Stimulated activated CD4-positive, alpha-beta T cell treated with anti-CD3 and anti-CD28 coated beads, Interleukin-15, amount 100 ng/mL, for 1 hour (primary cell): ENCODE measurements around the gene TCF7L2.

Source experiments
- DNase-seq, 2 donors: peaks; one replicate each; pipeline ENCODE4 v3.0.0-alpha.2; 2020; ENCODE audit warnings: low read depth in 1 of 2, low spot score in 1 of 2

TCF7L2 gene

DNA sequence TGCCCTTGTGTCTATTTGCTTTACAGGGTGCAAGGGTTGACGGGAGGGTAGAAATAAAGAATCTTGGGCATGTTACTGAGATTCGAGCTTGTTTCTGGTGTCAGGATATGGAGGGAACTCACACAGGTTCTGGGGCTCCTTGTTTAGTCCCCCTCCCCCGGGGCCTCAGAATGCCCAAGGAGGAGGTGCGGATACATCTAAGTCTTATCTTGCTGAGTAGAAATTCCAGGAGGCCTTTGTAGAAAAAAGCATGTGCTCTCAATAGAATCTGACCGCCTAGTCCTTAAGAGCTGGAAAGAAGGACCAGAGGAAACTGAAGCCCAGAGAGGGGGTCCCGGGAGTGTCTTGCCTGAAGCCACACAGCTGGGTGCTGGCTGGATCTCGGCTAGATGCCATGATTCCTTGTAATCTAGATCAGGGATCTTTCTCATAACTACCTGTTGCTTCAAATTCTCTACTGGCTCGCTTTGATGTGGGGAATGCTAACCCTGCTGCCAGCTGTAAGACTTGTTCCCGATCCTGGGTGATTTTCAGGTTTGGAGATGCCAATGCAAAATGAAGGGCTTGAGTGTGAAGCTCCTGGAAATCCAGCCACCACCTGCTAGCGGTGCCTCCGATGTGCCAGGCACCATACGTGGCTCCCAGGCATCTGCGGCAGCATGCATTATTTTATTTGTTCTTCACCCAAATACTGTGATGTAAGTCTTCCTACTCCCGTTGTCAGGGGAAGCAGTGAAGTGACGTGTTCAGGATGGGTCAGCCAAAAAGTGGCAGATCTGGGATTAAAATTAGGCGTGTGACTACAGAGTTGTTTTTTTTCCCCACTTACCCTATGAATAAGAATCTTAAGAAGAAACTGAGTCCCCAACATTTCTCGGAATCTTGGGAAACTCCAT lies 226.0 kb downstream of the TCF7L2 start:
- DNase-seq = no peak

DNA sequence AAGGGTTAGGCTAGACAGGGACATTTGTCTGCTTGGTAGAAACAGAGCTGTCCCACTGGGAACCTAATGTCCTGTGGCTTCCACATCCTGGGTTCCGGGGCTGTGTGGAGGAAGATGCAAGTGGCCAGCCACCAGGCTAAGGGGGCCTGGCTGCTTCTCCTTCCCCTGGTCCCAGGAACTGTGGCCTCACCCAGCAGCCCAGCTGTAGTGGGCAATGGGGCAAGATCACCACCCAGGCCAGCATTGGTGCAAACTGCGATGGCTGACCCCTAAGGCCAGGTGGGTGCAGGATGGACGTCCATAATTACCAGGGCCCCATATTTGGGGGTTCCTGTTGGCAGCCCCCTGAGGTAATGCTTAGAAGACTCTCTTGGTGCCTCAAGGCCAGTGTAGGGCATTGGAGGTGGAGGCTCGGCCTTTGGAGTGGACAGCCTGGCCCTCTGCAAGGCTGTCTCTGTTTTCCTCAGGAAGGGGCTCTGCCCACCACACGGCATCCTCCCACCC lies 226.7 kb downstream of the TCF7L2 start:
- DNase-seq = no peak

DNA sequence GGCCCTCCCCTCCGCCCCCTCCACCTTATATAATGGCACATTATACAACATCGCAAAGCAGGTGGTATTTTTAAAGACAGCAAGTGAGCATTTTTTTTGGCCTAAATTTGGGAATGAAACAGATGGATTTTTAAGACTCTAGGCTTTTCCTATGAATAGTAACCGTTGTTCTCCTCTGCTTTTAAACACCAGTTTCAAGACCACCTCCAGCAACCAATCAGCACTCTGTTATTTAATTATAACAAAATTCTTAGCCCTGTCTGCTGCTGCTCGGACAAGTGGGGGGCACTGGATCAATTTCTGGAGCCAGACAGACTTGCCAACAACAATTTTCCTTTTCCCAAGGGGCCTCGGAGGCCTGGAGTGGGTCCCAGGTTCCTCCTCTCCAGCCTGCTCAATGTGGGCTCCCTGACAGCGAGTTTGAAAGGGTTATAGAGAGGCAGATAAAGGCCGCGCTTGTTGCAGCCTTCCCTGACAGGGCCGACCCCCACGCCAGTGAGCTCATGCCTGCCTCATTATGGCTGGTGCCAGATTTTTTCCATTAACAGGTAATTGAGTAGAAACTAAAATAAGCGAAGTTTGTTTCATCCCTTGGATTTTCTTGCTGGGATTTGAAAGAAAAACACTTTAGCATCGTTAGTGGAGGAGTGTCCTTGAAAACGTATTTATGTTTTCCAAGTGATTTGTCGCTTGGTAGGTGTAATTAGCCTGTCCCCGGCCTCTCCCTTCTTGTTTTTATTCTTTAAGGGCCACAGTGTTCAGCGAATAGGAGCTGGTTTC lies 227.3 kb downstream of the TCF7L2 start:
- no peak for DNase-seq

DNA sequence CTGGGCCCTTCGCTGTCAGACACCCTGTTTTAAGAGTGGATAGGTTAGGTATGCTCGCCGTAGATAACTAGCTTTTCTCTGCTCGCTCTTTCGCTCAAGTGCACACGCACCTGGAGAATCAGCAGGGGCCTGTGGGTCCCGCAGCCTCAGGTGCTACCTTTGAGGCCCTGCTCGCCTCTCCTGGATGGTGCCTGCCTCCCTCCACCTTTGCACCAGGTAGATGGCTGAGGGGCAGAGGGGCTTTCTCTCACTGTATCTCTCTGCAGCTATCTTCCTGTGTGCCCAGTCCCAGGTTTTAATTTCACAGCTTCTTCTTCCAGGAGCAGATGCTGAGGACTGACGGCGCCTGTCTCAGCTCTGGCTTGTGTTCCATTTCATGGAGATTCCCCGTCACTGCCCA lies 227.9 kb downstream of the TCF7L2 start:
- DNase-seq = no peak

DNA sequence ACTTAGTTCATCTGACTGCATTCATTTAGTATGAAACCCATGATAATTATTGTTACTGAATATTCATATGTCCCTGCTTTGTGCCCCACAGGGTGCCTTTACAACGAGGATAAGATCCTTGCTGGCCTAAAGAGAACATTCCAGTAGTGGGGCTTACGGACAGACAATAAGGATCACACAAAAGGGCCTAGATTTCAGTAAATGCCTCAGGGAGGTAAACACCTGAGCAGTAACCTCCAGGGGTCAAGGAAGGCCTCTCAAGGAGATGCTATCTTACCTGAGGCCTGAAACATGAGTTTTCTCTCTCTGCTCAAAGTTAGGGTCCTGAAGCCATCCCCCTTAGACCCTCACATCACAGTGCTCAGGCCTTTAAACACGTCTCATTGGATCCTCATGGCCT lies 228.7 kb downstream of the TCF7L2 start:
- no peak for DNase-seq

DNA sequence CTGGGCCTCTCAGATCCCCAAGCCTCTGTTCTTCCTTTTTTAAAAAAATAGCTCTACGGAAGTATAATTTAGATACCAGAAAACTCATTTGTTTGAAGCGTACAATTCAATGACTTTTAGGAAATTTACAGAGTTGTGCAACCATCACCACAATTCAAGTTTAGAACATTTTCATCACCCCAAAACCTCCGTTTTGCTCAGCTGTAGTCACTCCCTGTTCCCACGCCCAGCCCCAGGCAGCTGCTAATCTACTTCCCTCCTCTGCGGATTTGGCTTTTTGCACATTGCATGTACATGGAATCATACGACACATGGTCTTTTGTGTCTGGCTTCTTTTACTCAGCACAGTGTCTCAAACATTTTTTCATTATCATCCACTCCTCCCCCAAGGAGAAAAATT lies 229.2 kb downstream of the TCF7L2 start:
- no peak for DNase-seq

DNA sequence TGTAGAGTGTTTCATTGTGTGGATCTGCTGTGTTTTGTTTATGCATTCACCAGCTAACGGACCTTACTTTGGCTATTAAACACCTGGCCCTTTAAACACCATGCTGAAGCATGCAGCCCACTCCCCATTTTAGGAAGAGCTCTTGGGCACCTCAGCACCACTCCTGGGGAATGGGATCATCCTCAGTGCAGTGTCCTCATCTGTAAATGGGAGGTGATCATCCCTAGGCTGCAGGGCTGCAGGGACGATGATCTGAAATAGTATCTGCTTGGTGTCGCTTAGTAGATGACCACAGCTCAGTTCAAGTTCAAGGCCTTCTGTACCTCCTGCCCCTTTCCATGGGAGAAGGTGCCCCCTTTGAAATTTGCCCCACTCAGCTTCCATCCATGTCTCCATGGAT lies 229.9 kb downstream of the TCF7L2 start:
- DNase-seq = no peak

DNA sequence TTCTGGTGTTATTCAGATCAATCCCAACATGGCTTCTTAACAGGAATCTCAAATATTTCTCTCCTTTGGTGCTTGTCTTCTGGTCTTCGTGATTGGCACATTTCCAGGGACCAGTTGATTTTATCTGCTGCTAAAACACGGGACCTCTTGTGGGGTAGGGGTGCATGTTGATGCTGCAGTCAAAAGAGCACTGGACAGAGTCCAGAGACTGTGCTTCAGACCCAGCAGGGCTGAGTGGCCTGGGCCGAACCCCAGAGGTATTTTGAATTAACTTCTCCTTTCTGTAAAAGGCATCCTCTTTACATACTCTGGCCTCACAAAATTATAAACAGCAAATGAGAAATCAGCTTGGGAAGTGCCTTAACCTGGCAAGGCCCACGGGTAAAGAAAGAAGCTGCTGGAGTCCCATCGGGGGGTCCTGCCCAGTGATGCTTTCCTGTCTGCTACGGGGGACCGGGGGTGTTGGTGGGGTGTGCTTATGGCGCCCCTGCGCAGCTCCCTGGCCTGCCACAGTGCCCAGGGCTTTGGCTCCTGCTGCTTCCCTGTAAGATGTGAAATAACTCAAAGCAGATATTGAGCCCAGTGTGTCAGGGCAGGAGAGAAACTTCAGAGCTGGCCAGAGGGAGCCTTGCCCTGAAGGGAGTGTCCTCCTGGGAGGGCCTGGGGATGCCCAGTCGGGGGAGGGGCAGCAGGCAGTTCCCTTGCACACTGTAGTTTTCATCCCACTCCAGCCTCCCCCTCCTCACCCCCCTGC lies 230.5 kb downstream of the TCF7L2 start:
- DNase-seq = no peak

DNA sequence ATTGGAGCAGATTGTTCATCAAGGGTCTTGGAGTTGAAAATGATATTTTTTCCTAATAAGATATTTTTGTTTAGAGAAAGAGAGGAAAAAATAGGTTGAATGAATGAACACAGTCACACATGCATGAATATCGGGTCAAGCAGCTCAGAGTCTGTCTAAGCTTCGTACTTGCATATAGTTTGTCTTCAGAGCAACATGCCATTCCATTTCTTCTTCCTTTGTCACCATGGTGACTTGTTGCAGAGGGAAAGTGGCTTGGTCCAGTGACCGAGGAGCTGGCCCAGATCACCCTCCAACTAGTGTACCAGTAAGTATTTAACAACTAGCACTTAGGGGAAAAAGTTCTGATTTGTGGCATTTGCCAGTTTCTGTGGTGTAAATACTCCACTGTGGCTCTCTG lies 232.1 kb downstream of the TCF7L2 start:
- no peak for DNase-seq

DNA sequence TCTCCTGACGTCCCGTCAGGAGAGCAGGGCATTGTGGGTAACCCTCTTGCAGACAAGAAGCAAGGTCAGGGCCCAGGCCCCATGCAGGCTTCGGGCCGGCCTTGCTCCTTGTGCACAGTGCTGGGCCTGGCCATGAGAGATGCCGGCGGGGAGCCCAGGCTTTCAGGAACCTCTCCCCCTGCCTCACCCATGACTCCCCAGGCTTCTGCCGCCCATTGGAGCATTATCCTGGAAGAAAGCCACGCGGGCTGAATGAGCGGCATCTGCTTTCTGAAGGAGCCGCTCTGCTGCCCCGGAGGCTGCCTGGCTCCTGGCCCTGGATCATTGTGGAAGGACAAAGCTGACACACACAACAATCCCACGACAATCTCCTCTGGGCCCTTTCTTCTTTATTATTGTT lies 233.5 kb downstream of the TCF7L2 start:
- no peak for DNase-seq

DNA sequence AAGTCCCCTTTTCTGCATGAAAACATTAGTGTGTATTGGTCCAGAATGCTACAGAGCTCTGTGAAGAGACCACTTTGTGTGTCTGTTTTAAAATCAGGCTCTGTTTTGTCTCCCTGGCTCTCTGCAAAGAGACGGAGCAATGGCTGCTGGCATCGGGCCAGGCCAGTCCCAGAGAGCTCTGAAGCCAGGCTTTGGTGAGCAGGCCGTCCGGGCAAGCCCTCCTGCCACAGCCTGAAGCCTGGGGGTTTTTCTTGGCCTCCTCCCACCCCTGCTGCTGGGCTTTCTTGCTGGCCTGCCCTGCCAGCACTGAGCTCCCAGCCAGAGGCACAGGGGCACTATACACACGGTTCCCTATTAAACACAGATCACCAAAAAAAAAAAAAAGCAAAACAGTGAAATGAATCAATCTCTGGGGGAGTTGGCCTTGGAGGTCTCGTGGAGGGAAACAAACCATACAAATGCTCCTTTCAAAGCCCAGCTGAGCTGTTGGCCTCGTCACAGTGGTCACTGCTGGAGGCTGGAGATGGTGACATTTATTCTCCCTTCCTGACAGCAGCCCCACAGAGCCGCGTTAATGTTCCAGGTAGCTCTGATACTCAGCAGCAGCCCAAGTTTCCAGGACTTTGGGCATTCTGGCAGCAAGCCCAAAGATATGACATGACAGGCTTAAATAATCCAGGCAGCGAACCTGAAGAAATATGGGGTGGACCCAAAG lies 237.2 kb downstream of the TCF7L2 start:
- DNase-seq = no peak

DNA sequence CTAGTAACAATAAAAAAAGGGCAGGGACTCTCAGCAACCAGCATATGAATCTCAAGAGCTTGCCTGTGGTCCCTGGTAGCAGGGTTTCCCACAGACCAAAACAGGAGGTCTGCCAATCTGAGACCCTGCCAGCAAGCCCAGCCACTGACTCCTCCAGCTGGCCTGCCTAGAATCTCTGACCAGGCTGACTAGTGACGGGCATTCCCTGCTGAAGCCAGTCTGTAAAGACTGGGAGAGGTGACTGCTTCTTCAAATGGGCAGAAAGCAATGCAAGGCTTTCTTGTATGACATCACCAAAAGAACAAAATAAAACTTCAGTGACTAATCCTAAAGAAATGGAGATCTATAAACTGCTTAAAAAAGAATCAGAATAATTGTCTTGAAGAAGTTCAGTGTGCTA lies 249.4 kb downstream of the TCF7L2 start:
- DNase-seq = no peak

DNA sequence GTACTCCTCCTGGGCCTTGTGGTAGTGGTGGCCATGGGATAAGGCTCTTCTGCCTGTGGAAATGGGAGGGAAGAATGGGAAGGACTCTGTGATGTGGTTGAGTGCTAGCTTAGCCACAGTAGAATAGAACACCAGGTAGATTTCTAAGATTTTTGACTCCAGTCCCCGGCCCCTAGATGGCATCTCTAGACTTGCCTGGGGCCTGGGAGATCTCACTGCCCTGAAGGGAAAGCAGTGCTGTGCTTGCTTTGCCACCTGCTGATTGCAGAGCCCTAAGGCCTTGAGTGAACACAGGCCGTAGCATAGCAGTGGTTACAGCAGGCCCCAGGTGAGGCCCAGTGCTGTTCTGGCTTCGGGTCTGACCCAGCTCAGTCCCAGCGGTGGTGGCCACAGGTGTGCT lies 252.0 kb downstream of the TCF7L2 start:
- no peak for DNase-seq

DNA sequence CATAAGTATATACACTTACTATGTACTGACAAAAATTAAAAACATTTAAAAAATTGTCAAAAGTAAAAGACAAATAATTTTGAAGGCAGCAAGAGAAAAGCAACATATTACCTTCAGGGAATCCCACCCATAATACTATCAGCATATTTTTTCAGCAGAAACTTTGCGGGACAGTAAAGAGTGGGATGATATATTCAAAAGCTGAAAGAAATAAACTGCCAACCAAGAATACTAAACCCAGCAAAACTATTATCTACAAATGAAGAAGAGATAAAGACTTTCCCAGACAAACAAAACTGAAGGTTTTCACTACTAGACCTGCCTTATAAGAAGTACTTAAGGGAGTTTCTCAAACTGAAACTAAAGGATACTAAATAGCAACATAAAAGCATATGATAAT lies 257.9 kb downstream of the TCF7L2 start:
- DNase-seq = no peak

DNA sequence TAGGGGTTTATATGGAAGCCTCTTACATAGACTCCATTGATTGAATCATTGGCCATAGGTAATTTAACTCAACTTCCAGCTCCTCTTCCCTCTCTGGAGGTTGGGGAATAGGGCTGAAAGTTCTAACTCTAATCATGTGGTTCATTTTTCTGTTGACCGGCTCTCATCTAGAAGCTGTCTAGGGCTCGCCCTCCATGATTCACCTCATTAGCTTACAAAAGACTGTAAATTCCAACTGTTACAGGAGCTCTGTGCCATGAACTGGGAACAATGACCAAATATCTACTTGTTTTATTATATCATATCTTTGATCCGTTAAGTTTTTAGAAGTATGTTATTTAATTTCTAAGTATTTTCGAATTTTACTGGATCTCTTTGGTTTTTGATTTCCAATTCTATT lies 263.0 kb downstream of the TCF7L2 start:
- no peak for DNase-seq

DNA sequence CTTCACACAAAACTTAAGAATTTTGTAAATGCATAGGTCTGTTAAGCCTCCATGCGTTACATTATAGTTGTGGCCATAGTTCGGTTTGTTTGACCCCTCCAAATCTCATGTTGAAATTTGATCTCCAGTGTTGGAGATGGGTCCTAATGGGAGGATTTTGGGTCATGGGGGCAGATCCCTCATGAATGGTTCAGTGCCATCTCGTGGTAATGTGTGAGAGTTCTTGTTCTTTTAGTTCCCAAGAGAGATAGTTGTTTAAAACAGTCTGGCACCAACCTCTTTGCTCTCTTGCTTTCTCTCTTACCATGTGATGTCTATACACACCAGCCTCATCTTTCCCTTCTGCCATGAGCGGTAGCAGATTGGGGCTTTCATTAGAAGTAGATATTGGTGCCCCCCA lies 264.3 kb downstream of the TCF7L2 start:
- no peak for DNase-seq

DNA sequence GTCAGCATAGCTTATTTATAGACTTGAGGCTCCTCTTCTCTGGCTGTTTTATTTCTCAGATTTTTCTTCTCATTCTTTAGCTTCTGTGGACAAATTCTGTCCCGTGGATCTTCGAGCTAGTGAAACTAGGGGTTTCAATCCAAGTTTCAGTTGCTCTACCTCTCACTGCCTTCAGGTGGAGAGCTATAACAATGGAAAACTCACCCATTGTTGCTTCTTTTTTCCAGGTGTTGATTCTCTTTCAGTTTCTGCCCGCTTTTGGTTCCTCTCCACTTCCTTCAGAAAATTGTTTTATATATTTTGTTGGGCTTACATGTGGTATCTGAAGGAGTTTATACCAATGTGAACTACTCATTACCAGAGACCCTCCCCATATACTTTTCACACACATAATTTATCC lies 266.1 kb downstream of the TCF7L2 start:
- no peak for DNase-seq
